ENCODE results near the gene ANKS1B.

ANKS1B gene

GRCh38 chr12:99435095-99435791 is 549.5 kb downstream of the ANKS1B start:
- TF ChIP-seq TEAD4 (IDR thresholded peaks at IDR 0.05), result no peak

- no peak for TF ChIP-seq CEBPB (IDR thresholded peaks at IDR 0.05)
- no peak for TF ChIP-seq NFIC (IDR thresholded peaks at IDR 0.05)
- TF ChIP-seq TCF12 (IDR thresholded peaks at IDR 0.05; ENCODE audit: low read depth), result no peak
- TF ChIP-seq TAF1 (IDR thresholded peaks at IDR 0.05; ENCODE audit: low read depth), result no peak
- no peak for TF ChIP-seq YY1 (IDR thresholded peaks at IDR 0.05; ENCODE audit: low read depth)
- TF ChIP-seq EGR1 (IDR thresholded peaks at IDR 0.05), result no peak
- no peak for TF ChIP-seq ZBTB7A (IDR thresholded peaks at IDR 0.05; ENCODE audit: low read depth)
- TF ChIP-seq USF1 (IDR thresholded peaks at IDR 0.05), result no peak
- TF ChIP-seq MAX (IDR thresholded peaks at IDR 0.05), result no peak
- TF ChIP-seq EP300 (IDR thresholded peaks at IDR 0.05; ENCODE audit: borderline replicate concordance), result no peak
- TF ChIP-seq RAD21 (IDR thresholded peaks at IDR 0.05; ENCODE audit: low read depth), result no peak
- TF ChIP-seq TEAD4 (IDR thresholded peaks at IDR 0.05), result no peak
- TF ChIP-seq FOXM1 (IDR thresholded peaks at IDR 0.05; ENCODE audit: borderline replicate concordance, low read depth), result no peak
- no peak for TF ChIP-seq REST (IDR thresholded peaks at IDR 0.05; ENCODE audit: low read depth)
- TF ChIP-seq CREB1 (IDR thresholded peaks at IDR 0.05; ENCODE audit: low read depth), result no peak
Observed at GRCh38 chr12:99433155-99433554, 551.6 kb downstream of the ANKS1B start.

GRCh38 chr12:99431203-99431602 is 553.5 kb downstream of the ANKS1B start:
- TF ChIP-seq MAX (IDR thresholded peaks at IDR 0.05), result no peak
- TF ChIP-seq YY1 (IDR thresholded peaks at IDR 0.05; ENCODE audit: low read depth), result no peak
- TF ChIP-seq FOXM1 (IDR thresholded peaks at IDR 0.05; ENCODE audit: borderline replicate concordance, low read depth), result no peak
- no peak for TF ChIP-seq REST (IDR thresholded peaks at IDR 0.05; ENCODE audit: low read depth)
- TF ChIP-seq EGR1 (IDR thresholded peaks at IDR 0.05), result no peak

- no peak for TF ChIP-seq MAX (IDR thresholded peaks at IDR 0.05)
- TF ChIP-seq EP300 (IDR thresholded peaks at IDR 0.05; ENCODE audit: borderline replicate concordance), result no peak
- TF ChIP-seq FOXM1 (IDR thresholded peaks at IDR 0.05; ENCODE audit: borderline replicate concordance, low read depth), result no peak
- no peak for TF ChIP-seq TCF12 (IDR thresholded peaks at IDR 0.05; ENCODE audit: low read depth)
- TF ChIP-seq CREB1 (IDR thresholded peaks at IDR 0.05; ENCODE audit: low read depth), result no peak
- TF ChIP-seq USF1 (IDR thresholded peaks at IDR 0.05), result no peak
- TF ChIP-seq TEAD4 (IDR thresholded peaks at IDR 0.05), result no peak
- TF ChIP-seq NFIC (IDR thresholded peaks at IDR 0.05), result no peak
- no peak for TF ChIP-seq TAF1 (IDR thresholded peaks at IDR 0.05; ENCODE audit: low read depth)
- no peak for TF ChIP-seq EGR1 (IDR thresholded peaks at IDR 0.05)
- no peak for TF ChIP-seq ZBTB7A (IDR thresholded peaks at IDR 0.05; ENCODE audit: low read depth)
- no peak for TF ChIP-seq RAD21 (IDR thresholded peaks at IDR 0.05; ENCODE audit: low read depth)
- no peak for TF ChIP-seq REST (IDR thresholded peaks at IDR 0.05; ENCODE audit: low read depth)
Observed at GRCh38 chr12:99427104-99427503, 557.6 kb downstream of the ANKS1B start.
